Thymus (tissue), 11 donors: Measurements from ENCODE around the gene CSHL1. TPM values are rescaled to one million over a fixed set of nuclear protein-coding genes. Genes with fewer than 3 reads are reported as not detected.
"Not testable (repeated sequence)": the region's sequence is repeated elsewhere in the genome, so short reads cannot be mapped to it uniquely, and the experiment has no call there.

Experiments
- DNase-seq, 9 donors: peaks; one replicate each; pipeline ENCODE4 v3.0.0-alpha.2; 2013; ENCODE audit warnings: low spot score in 9 of 9, low read depth in 6 of 9, missing footprints in 1 of 9
- H3K27ac ChIP-seq, 2 donors: one replicate each; pipeline ENCODE4 v1.5.1; 2013; ENCODE audit warnings: control low read depth in 1 of 2, low read depth in 1 of 2, low read length in 1 of 2, mild to moderate bottlenecking in 1 of 2, moderate library complexity in 1 of 2
- H3K27me3 ChIP-seq, 2 donors: one replicate each; pipeline ENCODE4 v1.5.1; 2013; ENCODE audit warnings: low read length in 1 of 2; ENCODE audit not compliant: control insufficient read depth in 2 of 2, insufficient read depth in 1 of 2
- H3K36me3 ChIP-seq, 2 donors: one replicate each; pipeline ENCODE4 v1.5.1; 2013; ENCODE audit warnings: low read length in 1 of 2, mild to moderate bottlenecking in 1 of 2, moderate library complexity in 1 of 2; ENCODE audit not compliant: control insufficient read depth in 2 of 2, insufficient read depth in 2 of 2
- H3K4me1 ChIP-seq, 2 donors: one replicate each; pipeline ENCODE4 v1.5.1; 2013; ENCODE audit warnings: low read length in 2 of 2; ENCODE audit not compliant: control insufficient read depth in 2 of 2, insufficient read depth in 2 of 2
- H3K4me3 ChIP-seq, 2 donors: one replicate each; pipeline ENCODE4 v1.5.1; 2013; ENCODE audit warnings: low read length in 2 of 2, control low read depth in 1 of 2, mild to moderate bottlenecking in 1 of 2
- H3K9me3 ChIP-seq, 2 donors: one replicate each; pipeline ENCODE4 v1.5.1; 2013; ENCODE audit warnings: low read length in 1 of 2, mild to moderate bottlenecking in 1 of 2; ENCODE audit not compliant: control insufficient read depth in 2 of 2, insufficient read depth in 1 of 2
- WGBS: extraction: QIAGEN DNeasy Blood & Tissue Kit; methylation state at CpG from one replicate; pipeline ENCODE4 v1.1.7; 2013; 5-methylcytosine and 5-hydroxymethylcytosine counted together
- polyA plus RNA-seq: library from polyadenylated mRNA; stranded (reverse); fragments of 200-250 nt; gene quantifications from one replicate; pipeline ENCODE4 v1.2.3, GENCODE V29; 2013
- total RNA-seq: library from RNA; stranded (reverse); fragments of 120-200 nt; gene quantifications from one replicate; pipeline ENCODE4 v1.2.4, GENCODE V29; 2013
- donor health status: healthy.

Gene CSHL1
- total and polyA plus RNA-seq, 2 donors = 0.24 to 1.3 TPM

DNA sequence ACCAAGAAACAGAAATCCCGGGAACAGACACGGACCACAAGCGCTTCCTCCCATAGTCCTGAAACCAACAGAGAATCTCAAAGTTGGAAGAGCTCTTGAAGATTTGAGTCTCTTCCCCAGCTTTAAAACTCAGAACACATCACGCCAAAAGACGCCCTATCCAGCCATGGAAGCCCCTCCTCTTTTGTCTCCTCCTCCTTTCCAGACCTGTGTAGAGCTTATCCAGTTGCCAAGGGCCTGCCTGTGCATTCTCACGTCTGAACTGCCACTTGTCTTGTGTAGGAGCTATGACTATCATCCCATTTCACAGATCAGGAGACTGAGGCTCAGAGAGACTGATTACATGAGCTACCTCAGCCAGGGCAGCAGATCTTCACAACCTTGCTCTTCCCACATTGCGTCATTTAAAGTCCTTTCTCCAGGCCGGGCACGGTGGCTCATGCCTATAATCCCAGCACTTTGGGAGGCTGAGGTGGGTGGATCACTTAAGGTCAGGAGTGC is 28.4 kb downstream of the CSHL1 start:
- H3K27me3 ChIP-seq = peaks cover 0 to 10% of the 10 kb centered on the region in 2 donors
- H3K4me1 ChIP-seq, DNase-seq, H3K9me3 ChIP-seq, H3K4me3 ChIP-seq, H3K36me3 ChIP-seq, H3K27ac ChIP-seq: not testable (repeated sequence)
- WGBS = 88% methylated on average over 9 of the region's 9 CpGs

DNA sequence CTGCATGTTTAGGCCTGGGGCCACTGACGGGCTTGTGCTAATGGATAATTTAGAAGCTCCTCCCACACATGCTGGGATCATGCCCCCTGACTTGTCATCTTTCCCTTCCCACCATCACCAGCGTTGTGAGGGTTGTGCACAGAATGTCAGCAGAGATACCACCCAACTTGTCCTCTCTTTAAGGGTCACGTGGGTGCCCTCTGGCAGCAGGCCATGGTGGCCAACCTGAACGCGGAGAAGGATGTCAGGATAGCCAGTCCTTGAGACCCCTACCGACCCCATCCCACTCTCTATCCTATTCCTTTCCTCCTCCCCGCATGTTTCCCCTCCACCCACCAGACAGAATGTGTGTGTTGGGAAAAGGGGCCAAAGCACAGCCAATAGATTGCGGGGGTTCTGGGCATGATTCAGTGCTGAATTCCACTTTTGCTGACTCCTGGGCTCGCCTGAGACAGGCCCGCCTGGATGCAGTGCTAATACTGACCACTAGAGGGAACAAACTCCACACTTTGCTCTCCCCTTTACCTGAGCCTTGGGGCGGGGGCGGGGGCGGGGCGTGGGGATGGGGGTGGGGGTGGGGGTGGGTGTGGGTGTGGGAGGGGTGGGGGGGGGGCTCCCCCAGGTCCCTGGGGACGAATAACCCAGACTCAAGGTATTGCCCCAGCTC is 29.0 kb downstream of the CSHL1 start, which contains the start of gene GH2:
Gene GH2, minus strand, starts transcription at position 10 of the 667 bp plus-strand sequence. CDS start 143 bp downstream, outside the sequence.
- Histone ChIP-seq H3K4me1 (no peaks in the 10 kb centered on the region), H3K27me3 (peaks cover 0 to 13% of the 10 kb centered on the region in 2 donors), H3K4me3 (no peak within 1 kb of the TSS), H3K9me3 (no peaks in the 10 kb centered on the region), H3K36me3 (no peaks in the 10 kb centered on the region), H3K27ac (no peak within 1 kb of the TSS)
- 45% methylated on average over 15 of the region's 15 CpGs for WGBS
- DNase-seq = peak; percentile 22 to 67 (median 33)

DNA sequence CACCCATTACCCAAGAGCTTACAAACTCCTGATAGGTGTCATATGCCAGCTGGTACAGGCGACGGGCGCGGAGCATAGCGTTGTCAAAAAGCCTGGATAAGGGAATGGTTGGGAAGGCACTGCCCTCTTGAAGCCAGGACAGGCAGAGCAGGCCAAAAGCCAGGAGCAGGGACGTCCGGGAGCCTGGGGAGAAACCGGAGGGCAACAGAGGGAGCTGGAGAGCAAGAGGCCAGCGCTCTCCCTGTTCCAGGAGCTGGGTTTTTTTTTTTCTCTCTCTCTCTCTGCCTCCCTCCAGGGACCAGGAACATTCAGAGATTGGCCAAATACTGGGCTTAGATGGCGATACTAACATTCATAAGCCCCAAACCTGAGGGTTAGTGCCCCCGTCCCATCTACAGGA is 29.7 kb downstream of the CSHL1 start:
- not testable (repeated sequence) for H3K4me1 ChIP-seq, H3K27ac ChIP-seq, H3K9me3 ChIP-seq, H3K36me3 ChIP-seq, H3K4me3 ChIP-seq, DNase-seq
- WGBS = 86% methylated on average over 11 of the region's 11 CpGs
- H3K27me3 ChIP-seq = peaks cover 0 to 14% of the 10 kb centered on the region in 2 donors

DNA sequence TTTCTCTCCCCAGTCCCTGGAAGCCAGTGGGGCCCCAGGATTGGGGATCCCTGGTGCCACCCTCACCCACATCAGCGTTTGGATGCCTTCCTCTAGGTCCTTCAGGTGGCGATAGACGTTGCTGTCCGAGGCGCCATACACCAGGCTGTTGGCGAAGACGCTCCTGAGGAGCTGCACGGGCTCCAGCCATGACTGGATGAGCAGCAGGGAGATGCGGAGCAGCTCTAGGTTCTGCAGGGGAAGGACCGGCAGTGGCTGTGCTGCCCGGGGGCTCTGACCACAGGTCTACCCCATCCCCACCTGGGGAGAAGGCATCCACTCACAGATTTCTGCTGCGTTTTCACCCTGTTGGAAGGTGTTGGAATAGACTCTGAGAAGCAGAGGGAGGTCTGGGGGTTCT is 30.4 kb downstream of the CSHL1 start:
- Histone ChIP-seq H3K4me3 (no peak overlapping the region), H3K9me3 (no peaks in the 10 kb centered on the region), H3K4me1 (no peaks in the 10 kb centered on the region), H3K27ac (no peak overlapping the region), H3K36me3 (no peaks in the 10 kb centered on the region), H3K27me3 (peaks cover 0 to 14% of the 10 kb centered on the region in 2 donors)
- DNase-seq = no peak
- WGBS = 88% methylated on average over 12 of the region's 12 CpGs

DNA sequence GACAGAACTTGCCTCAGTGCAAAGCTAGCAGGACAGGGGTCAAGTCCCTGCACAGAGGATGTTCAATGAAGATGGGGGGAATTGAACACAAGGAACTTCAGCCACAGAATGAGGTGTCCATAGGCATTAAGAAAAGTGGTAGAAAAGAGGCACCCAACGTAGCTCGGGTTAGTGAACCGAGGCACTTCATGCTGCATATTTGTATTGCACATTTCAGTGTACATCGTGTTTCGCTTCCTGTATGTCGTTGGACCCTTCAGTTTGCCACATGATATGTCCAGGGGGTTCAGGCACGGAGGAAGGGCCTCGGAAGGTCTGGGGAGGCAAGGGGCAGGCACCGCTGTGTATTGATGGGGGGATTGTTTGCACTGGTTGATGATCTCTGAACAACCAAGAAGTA is 32.6 kb downstream of the CSHL1 start:
- DNase-seq, H3K4me3 ChIP-seq, H3K36me3 ChIP-seq, H3K9me3 ChIP-seq, H3K27ac ChIP-seq, H3K4me1 ChIP-seq: not testable (repeated sequence)
- 94% methylated on average over 9 of the region's 9 CpGs for WGBS
- peaks cover 0 to 14% of the 10 kb centered on the region in 2 donors for H3K27me3 ChIP-seq

DNA sequence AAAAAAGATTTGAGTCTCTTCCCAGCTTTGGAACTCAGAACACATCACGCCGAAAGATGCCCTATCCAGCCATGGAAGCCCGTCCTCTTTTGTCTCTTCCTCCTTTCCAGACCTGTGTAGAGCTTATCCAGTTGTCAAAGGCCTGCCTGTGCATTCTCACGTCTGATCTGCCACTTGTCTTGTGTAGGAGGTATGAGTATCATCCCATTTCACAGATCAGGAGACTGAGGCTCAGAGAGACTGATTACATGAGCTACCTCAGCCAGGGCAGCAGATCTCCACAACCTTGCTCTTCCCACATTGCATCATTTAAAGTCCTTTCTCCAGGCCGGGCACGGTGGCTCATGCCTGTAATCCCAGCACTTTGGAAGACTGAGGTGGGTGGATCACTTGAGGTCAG is 36.4 kb downstream of the CSHL1 start:
- H3K27me3 ChIP-seq, DNase-seq, H3K36me3 ChIP-seq, H3K9me3 ChIP-seq, H3K4me3 ChIP-seq, H3K4me1 ChIP-seq, H3K27ac ChIP-seq: not testable (repeated sequence)
- WGBS = 91% methylated on average over 6 of the region's 6 CpGs

DNA sequence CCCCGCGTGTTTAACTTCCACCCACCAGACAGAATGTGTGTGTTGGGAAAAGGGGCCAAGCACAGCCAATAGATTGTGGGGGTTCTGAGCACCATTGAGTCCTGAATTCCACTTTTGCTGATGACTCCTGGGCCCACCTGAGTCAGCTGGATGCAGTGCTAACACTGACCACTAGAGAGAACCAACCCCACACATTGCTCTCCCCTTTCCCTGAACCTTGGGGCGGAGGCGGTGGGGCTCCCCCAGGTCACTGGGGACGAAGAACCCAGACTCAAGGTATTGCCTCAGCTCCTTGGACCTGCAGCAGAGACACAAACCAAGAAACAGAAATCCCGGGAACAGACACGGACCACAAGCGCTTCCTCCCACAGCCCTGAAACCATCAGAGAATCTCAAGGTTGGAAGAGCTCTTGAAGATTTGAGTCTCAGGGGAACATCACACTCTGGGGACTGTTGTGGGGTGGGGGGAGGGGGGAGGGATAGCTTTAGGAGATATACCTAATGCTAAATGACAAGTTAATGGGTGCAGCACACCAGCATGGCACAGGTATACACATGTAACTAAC is 36.9 kb downstream of the CSHL1 start:
- not testable (repeated sequence) for H3K27me3 ChIP-seq, H3K27ac ChIP-seq, H3K36me3 ChIP-seq, H3K4me3 ChIP-seq, H3K9me3 ChIP-seq, DNase-seq, H3K4me1 ChIP-seq
- 87% methylated on average over 6 of the region's 8 CpGs for WGBS

DNA sequence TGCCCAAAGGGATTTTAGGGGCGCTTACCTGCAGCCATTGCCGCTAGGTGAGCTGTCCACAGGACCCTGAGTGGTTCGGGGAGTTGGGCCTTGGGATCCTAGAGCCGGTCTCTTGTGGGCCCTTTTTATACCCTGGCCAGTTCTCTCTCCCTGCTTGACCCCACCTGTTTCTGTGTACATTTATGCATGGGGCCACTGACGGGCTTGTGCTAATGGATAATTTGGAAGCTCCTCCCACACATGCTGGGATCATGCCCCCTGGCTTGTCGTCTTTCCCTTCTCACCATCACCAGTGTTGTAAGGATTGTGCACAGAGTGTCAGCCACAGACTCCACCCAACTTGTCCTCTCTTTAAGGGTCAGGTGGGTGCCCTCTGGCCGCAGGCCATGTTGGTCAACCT is 37.5 kb downstream of the CSHL1 start, which contains the start of gene CSH2:
Gene CSH2, minus strand, starts transcription at position 101 of the 400 bp plus-strand sequence. Its CDS starts 63 bp downstream, at position 38.
- not testable (repeated sequence) for H3K36me3 ChIP-seq, DNase-seq, H3K4me1 ChIP-seq, H3K27ac ChIP-seq, H3K4me3 ChIP-seq, H3K27me3 ChIP-seq, H3K9me3 ChIP-seq
- WGBS = 92% methylated on average over 7 of the region's 7 CpGs

DNA sequence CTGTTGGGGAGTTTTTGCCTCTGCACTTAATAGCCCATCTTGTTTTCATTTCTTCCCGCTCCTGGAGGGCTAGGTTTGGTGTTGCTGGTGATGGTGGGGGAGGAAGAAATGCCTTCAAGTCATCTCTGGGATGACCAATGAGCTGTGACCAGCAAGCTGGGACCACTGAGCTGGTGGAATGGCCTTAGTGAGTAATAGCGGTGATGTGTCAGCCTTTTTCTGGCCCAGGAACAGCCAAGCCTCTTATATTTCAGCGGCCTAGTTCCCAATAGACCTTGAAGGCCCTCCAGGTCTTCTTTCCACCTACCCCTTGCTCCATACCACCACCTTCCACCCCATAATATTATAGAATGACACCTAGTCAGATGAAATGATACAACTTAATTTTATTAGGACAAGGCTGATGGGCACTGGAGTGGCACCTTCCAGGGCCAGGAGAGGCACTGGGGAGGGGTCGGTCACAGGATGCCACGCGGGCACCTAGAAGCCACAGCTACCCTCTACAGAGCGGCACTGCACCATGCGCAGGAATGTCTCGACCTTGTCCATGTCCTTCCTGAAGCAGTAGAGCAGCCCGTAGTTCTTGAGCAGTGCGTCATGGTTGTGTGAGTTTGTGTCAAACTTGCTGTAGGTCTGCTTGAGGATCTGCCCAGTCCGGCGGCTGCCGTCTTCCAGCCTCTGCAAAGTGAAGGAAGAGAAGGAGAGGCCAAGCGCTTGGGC is 39.3 kb downstream of the CSHL1 start:
- H3K4me1 ChIP-seq, H3K27me3 ChIP-seq, H3K36me3 ChIP-seq, H3K9me3 ChIP-seq, H3K27ac ChIP-seq, H3K4me3 ChIP-seq, DNase-seq: not testable (repeated sequence)
- 96% methylated on average over 12 of the region's 15 CpGs for WGBS
